Mesendoderm (in vitro differentiated cells): ENCODE measurements around the gene TBC1D22B.
A peak's percentile ranks its signal among the peaks of the same experiment; 100 is the strongest.

ENCODE experiments used
- DNase-seq: peaks from one replicate; pipeline ENCODE4 v3.0.0; 2013
- H2AK5ac ChIP-seq: 2 replicates; pipeline ENCODE4 v1.6.1; 2013; ENCODE audit warnings: low read length, inconsistent platforms
- H2BK120ac ChIP-seq: 2 replicates; pipeline ENCODE4 v1.6.1; 2013; ENCODE audit warnings: low read depth, mild to moderate bottlenecking, low read length, moderate library complexity, mixed read lengths
- H2BK15ac ChIP-seq: replicated peaks from 2 replicates; pipeline ENCODE4 v1.6.1; 2013; ENCODE audit warnings: low read depth, mild to moderate bottlenecking, moderate library complexity
- H2BK5ac ChIP-seq: 2 replicates; pipeline ENCODE4 v1.6.1; 2013; ENCODE audit warnings: low read length, inconsistent platforms
- H3K18ac ChIP-seq: 2 replicates; pipeline ENCODE4 v1.6.1; 2013; ENCODE audit warnings: mild to moderate bottlenecking, low read length, mixed read lengths
- H3K23ac ChIP-seq: one replicate; pipeline ENCODE4 v1.6.1; 2013; ENCODE audit warnings: low read length
- H3K27ac ChIP-seq: 2 replicates; pipeline ENCODE4 v1.5.1; 2013; ENCODE audit warnings: low read depth, mild to moderate bottlenecking, inconsistent platforms, low read length, moderate library complexity
- H3K27me3 ChIP-seq: 2 replicates; pipeline ENCODE4 v1.6.1; 2013; ENCODE audit warnings: low read length, control low read depth, mild to moderate bottlenecking, inconsistent platforms; ENCODE audit not compliant: insufficient read depth, poor library complexity
- H3K36me3 ChIP-seq: 2 replicates; pipeline ENCODE4 v1.6.1; 2013; ENCODE audit warnings: low read length, inconsistent platforms; ENCODE audit not compliant: control insufficient read depth, insufficient read depth
- H3K4ac ChIP-seq: one replicate; pipeline ENCODE4 v1.6.1; 2013; ENCODE audit warnings: low read depth, mild to moderate bottlenecking, low read length, moderate library complexity
- H3K4me1 ChIP-seq: 2 replicates; pipeline ENCODE4 v1.6.1; 2013; ENCODE audit warnings: low read depth, low read length, inconsistent platforms; ENCODE audit not compliant: control insufficient read depth
- H3K4me2 ChIP-seq: 2 replicates; pipeline ENCODE4 v1.6.1; 2013; ENCODE audit warnings: low read length
- H3K4me3 ChIP-seq: 2 replicates; pipeline ENCODE4 v1.5.1; 2013; ENCODE audit warnings: mild to moderate bottlenecking, low read length
- H3K56ac ChIP-seq: one replicate; pipeline ENCODE4 v1.6.1; 2013; ENCODE audit warnings: low read length
- H3K79me1 ChIP-seq: 2 replicates; pipeline ENCODE4 v1.6.1; 2013; ENCODE audit warnings: low read length, inconsistent platforms
- H3K79me2 ChIP-seq: 2 replicates; pipeline ENCODE4 v1.6.1; 2013; ENCODE audit warnings: mild to moderate bottlenecking, low read length; ENCODE audit not compliant: control insufficient read depth, insufficient read depth
- H3K9ac ChIP-seq: 2 replicates; pipeline ENCODE4 v1.6.1; 2013; ENCODE audit warnings: low read length, inconsistent platforms
- H4K5ac ChIP-seq: one replicate; pipeline ENCODE4 v1.6.1; 2013; ENCODE audit warnings: low read length
- H4K8ac ChIP-seq: one replicate; pipeline ENCODE4 v1.6.1; 2013; ENCODE audit warnings: low read depth, mild to moderate bottlenecking, control low read depth, low read length, moderate library complexity
- WGBS: extraction: QIAGEN DNeasy Blood & Tissue Kit; methylation state at CpG from one replicate; pipeline ENCODE4 v1.1.7; 2013; ENCODE audit warnings: low lambda C conversion rate, missing lambda C conversion rate; ENCODE audit not compliant: insufficient coverage; ENCODE audit errors: extremely low coverage; 5-methylcytosine and 5-hydroxymethylcytosine counted together

The TBC1D22B gene

GRCh38 chr6:37258405-37259105, 983 bp downstream of the TBC1D22B start:
- no peak overlapping the region for H2BK15ac ChIP-seq
- peaks cover 12% of the 10 kb centered on the region for H3K79me2 ChIP-seq
- H3K4me3 ChIP-seq: peak overlapping the region; percentile 98
- H4K8ac ChIP-seq: no peak overlapping the region
- no peak overlapping the region for H2BK120ac ChIP-seq
- DNase-seq: no peak
- H3K36me3 ChIP-seq: no peaks in the 10 kb centered on the region
- H2BK5ac ChIP-seq: peak overlapping the region; percentile 73
- H3K4me2 ChIP-seq: peak overlapping the region; percentile 56
- H3K4ac ChIP-seq: no peak overlapping the region
- peak overlapping the region; percentile 6 for H3K23ac ChIP-seq
- H3K56ac ChIP-seq: peak overlapping the region; percentile 91
- no peak overlapping the region for H2AK5ac ChIP-seq
- WGBS: no CpG with 5 or more reads among the region's 11 CpGs
- no peak overlapping the region for H3K18ac ChIP-seq
- peaks cover 10% of the 10 kb centered on the region for H3K79me1 ChIP-seq
- no peaks in the 10 kb centered on the region for H3K27me3 ChIP-seq
- H3K4me1 ChIP-seq: no peaks in the 10 kb centered on the region
- H4K5ac ChIP-seq: no peak overlapping the region
- H3K9ac ChIP-seq: peak overlapping the region; percentile 95
- H3K27ac ChIP-seq: peak overlapping the region; percentile 46

- no peak overlapping the region for H3K4me3 ChIP-seq
- H3K4ac ChIP-seq: no peak overlapping the region
- no peak overlapping the region for H2BK5ac ChIP-seq
- H2BK120ac ChIP-seq: no peak overlapping the region
- peaks cover 12% of the 10 kb centered on the region for H3K79me2 ChIP-seq
- H2BK15ac ChIP-seq: no peak overlapping the region
- no peak overlapping the region for H2AK5ac ChIP-seq
- no peaks in the 10 kb centered on the region for H3K36me3 ChIP-seq
- H3K9ac ChIP-seq: no peak overlapping the region
- H3K4me1 ChIP-seq: no peaks in the 10 kb centered on the region
- H3K23ac ChIP-seq: no peak overlapping the region
- H3K79me1 ChIP-seq: peaks cover 10% of the 10 kb centered on the region
- no peak overlapping the region for H3K4me2 ChIP-seq
- WGBS: no CpG with 5 or more reads among the region's 2 CpGs
- H4K8ac ChIP-seq: no peak overlapping the region
- H4K5ac ChIP-seq: no peak overlapping the region
- no peak for DNase-seq
- H3K27me3 ChIP-seq: no peaks in the 10 kb centered on the region
- H3K18ac ChIP-seq: no peak overlapping the region
- no peak overlapping the region for H3K56ac ChIP-seq
- H3K27ac ChIP-seq: no peak overlapping the region
Measured at GRCh38 chr6:37259191-37259590, 1.6 kb downstream of the TBC1D22B start.

GRCh38 chr6:37260040-37260439, 2.5 kb downstream of the TBC1D22B start:
- no peaks in the 10 kb centered on the region for H3K4me1 ChIP-seq
- no peak overlapping the region for H3K9ac ChIP-seq
- WGBS: no CpG with 5 or more reads among the region's 2 CpGs
- H3K56ac ChIP-seq: no peak overlapping the region
- peaks cover 10% of the 10 kb centered on the region for H3K79me1 ChIP-seq
- peaks cover 12% of the 10 kb centered on the region for H3K79me2 ChIP-seq
- H3K23ac ChIP-seq: no peak overlapping the region
- no peak overlapping the region for H4K8ac ChIP-seq
- no peak overlapping the region for H3K27ac ChIP-seq
- H2AK5ac ChIP-seq: no peak overlapping the region
- H2BK5ac ChIP-seq: no peak overlapping the region
- H4K5ac ChIP-seq: no peak overlapping the region
- no peaks in the 10 kb centered on the region for H3K36me3 ChIP-seq
- no peak overlapping the region for H2BK15ac ChIP-seq
- no peak for DNase-seq
- H3K4ac ChIP-seq: no peak overlapping the region
- no peak overlapping the region for H3K4me2 ChIP-seq
- H3K27me3 ChIP-seq: no peaks in the 10 kb centered on the region
- no peak overlapping the region for H3K18ac ChIP-seq
- H2BK120ac ChIP-seq: no peak overlapping the region
- no peak overlapping the region for H3K4me3 ChIP-seq

GRCh38 chr6:37260444-37260843, 2.9 kb downstream of the TBC1D22B start:
- WGBS: no CpG with 5 or more reads among the region's 1 CpG

GRCh38 chr6:37261198-37261597, 3.6 kb downstream of the TBC1D22B start:
- Histone ChIP-seq H2BK120ac (no peak overlapping the region), H3K23ac (no peak overlapping the region), H2BK15ac (no peak overlapping the region), H3K4me2 (no peak overlapping the region), H3K4ac (no peak overlapping the region), H3K4me3 (no peak overlapping the region), H3K36me3 (no peaks in the 10 kb centered on the region), H4K5ac (no peak overlapping the region), H3K18ac (no peak overlapping the region), H3K79me2 (peaks cover 12% of the 10 kb centered on the region), H3K79me1 (peaks cover 10% of the 10 kb centered on the region), H3K4me1 (peaks cover 2% of the 10 kb centered on the region), H4K8ac (no peak overlapping the region), H2BK5ac (no peak overlapping the region), H3K27me3 (no peaks in the 10 kb centered on the region), H3K27ac (no peak overlapping the region), H2AK5ac (no peak overlapping the region), H3K9ac (no peak overlapping the region), H3K56ac (no peak overlapping the region)
- DNase-seq: no peak
- WGBS: no CpG with 5 or more reads among the region's 5 CpGs

More at GRCh38 chr6:37260444-37260843, 2.9 kb downstream of the TBC1D22B start:
- no peak for DNase-seq
- H3K27ac ChIP-seq: no peak overlapping the region
- no peak overlapping the region for H3K4me3 ChIP-seq
- H2AK5ac ChIP-seq: no peak overlapping the region
- no peak overlapping the region for H3K4ac ChIP-seq
- no peak overlapping the region for H4K5ac ChIP-seq
- H3K36me3 ChIP-seq: no peaks in the 10 kb centered on the region
- H3K23ac ChIP-seq: no peak overlapping the region
- peaks cover 10% of the 10 kb centered on the region for H3K79me1 ChIP-seq
- H3K79me2 ChIP-seq: peaks cover 12% of the 10 kb centered on the region
- no peak overlapping the region for H3K9ac ChIP-seq
- H2BK120ac ChIP-seq: no peak overlapping the region
- H3K4me2 ChIP-seq: no peak overlapping the region
- H2BK5ac ChIP-seq: no peak overlapping the region
- H3K4me1 ChIP-seq: no peaks in the 10 kb centered on the region
- no peak overlapping the region for H3K56ac ChIP-seq
- no peak overlapping the region for H2BK15ac ChIP-seq
- H4K8ac ChIP-seq: no peak overlapping the region
- no peak overlapping the region for H3K18ac ChIP-seq
- no peaks in the 10 kb centered on the region for H3K27me3 ChIP-seq
